Measurements from ENCODE around the gene MEDAG.

Gene MEDAG

GRCh38 chr13:30905932-30906383 is at the start of gene MEDAG:
Gene MEDAG, plus strand, starts transcription at chr13:30906271. Its CDS starts 245 bp downstream, at chr13:30906516.
- DNase-seq = no peak

GRCh38 chr13:30857018-30857417 is 49.1 kb upstream of the MEDAG start:
- no peak for DNase-seq

- DNase-seq = no peak
Observed at GRCh38 chr13:30857636-30858035, 48.4 kb upstream of the MEDAG start.

DNA sequence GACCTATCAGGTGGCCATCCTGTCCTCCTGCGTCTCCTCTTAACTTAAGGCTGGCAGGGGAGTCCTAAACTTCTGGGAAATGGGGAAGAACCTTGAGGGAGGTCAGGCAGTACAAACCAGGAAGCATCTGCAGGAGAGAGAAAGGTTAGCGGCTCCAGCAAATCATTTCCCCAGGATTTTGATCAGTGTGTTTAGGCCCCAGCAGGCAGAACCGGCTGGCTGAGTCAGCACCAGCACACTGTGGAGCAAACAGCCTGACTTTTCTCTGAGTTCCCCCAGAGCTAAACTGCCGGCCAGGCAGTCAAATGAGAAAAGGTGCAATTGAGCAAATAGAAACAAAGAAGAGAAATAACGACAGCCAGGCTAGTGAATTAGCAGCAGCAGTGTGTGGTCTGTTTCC is 46.7 kb upstream of the MEDAG start:
- no peak for DNase-seq

DNA sequence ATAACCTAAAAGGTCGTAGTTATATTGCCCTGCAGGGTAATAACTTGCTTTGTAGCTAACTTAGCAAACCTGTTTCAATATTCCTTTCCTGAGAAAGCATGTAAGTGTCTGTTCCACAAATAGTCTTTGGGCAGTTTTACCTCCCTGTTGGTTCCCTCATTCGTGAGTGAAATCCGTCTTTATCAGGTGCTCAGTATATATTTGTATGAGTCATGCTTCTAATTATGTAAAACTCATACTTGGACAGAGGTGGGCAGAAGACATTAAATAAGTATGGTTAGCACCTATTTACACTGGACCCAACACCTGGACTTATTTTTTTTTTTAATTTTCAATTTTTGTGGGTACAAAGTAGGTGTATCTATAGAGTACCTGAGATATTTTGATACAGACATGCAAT is 44.9 kb upstream of the MEDAG start:
- no peak for DNase-seq

- DNase-seq = no peak
Observed at GRCh38 chr13:30861836-30862467, 44.1 kb upstream of the MEDAG start.

DNA sequence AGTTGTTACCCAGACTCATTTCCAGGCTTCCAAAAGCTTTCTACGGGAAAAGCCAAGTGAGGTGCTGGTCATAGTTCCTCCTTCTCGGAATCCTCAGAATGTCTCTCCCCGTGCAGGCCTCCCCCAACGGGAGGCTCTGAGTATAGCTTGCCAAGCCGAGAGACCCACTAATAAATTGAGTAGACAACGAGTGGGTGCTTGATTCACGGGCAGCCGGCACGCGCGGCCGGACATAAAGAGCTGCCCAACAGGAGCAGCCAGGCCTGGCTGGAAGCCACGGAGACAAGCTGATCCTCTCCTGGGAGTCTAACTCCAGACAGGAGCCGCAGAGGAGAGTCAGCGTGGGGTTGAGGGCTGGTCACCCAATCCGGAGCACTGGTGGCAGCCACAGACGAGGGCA is 43.4 kb upstream of the MEDAG start:
- DNase-seq = no peak

- DNase-seq = no peak
Observed at GRCh38 chr13:30863231-30863630, 42.8 kb upstream of the MEDAG start.

- no peak for DNase-seq
Observed at GRCh38 chr13:30863796-30864195, 42.3 kb upstream of the MEDAG start.

DNA sequence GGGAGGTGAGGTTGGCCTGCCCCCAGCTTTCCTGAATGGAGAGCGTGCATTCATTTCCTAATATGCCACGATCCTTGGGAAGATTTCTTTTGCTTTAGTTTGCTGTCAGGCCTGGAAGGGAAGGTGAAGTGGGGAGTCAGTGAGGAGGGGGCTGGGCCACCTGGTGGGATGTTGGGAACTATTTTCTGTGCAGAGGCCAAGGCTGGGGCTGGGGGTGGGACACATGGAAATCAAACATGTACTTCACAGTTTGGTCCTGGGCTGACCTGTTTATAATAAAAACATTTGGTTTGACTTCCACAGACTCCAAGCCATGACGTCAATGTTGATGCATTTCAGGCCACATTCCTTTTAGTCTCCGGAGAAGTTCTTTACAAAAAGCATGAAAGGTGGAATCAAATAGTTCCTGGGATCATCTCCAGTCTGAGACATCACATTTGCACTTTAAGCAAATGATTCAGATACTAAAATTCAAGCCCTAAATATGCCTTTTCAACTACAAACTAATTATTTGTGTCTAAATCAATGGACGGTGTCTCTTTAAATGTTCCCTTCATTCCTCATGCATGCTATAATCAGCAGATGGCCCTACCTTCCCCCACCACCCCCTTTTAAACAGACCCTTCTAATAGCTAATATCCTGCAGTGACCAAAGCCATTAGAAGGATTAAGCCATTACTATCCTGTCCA is 41.5 kb upstream of the MEDAG start:
- no peak for DNase-seq

GRCh38 chr13:30865123-30866049 is 40.7 kb upstream of the MEDAG start:
- DNase-seq = peak; percentile 68 to 71

DNA sequence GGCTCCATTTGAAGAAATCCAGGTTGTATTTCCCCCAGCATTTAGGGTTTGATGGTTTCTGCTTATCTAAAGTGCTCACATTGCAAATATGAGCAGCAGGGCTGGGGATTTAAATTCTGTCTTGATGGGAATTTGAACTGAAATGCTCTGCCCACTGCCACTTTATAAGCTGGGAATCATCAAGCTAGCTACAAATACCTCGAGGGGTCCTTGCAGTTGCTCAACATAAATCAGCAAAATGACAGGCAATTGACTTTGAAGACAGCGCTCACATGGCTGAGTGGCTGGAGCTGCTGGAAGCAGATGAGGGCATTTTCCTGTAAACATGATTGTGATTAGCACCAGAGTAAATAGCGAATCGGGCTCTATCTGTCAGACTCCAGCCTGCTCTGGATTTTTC is 39.4 kb upstream of the MEDAG start:
- no peak for DNase-seq

GRCh38 chr13:30867089-30867669 is 38.9 kb upstream of the MEDAG start:
- DNase-seq = no peak

GRCh38 chr13:30868799-30869470 is 37.1 kb upstream of the MEDAG start:
- no peak for DNase-seq

DNA sequence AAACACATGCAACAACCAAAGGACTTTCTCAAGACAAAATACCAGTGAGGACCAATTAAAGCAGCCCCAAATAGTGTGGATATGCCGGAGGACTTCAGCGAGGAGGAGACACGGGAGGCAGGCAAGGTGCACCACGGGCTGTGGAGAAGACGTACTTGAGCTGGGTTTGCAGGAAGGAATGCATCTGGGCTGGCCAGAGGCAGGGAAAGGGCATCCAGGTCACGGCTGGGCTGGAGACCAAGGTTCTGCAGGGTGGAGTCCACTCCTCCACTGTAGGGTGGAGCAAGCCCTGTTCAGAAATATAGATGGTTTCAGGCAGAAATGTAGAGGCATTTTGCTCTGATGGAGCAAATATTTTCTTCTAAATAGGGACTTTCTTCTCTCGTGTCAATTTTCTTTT is 36.6 kb upstream of the MEDAG start:
- no peak for DNase-seq

GRCh38 chr13:30870049-30870884 is 35.8 kb upstream of the MEDAG start:
- DNase-seq = peak; percentile 77 to 82

DNA sequence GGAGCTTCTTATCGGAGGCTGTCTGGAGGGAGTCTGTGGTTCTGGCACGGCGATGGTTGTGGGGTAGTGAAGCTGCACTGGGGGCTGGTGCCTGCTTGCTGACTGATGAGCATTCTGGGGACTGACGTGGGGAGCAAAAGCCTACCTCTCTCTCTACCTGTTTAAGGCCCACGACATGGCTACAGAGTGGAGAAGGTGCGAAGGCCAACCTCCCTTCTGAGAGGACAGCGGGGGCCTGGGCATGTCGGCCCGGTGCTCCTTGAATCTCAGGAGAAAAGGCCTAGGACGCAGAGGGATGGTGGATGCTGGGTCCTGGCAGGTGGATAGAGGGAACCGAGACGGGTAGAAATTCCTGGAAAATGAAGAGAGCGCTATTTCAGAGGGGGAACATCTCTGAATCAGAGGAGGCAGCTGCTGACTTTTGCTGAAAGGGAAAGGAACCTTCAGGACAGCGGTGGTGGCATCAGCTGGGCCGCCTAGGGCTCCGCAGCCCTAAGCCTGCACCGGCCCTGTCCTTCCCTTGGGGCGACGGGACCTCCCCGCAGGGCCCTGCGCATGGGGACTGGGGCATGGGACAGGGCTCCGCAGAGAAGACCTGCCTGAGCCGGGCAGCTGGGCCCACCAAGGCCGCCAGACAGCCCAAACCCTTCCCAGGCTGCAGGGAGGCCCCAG is 35.0 kb upstream of the MEDAG start:
- no peak for DNase-seq

- DNase-seq = no peak
Observed at GRCh38 chr13:30871588-30872275, 34.3 kb upstream of the MEDAG start.

GRCh38 chr13:30872276-30872594 is 33.8 kb upstream of the MEDAG start:
- DNase-seq = no peak

GRCh38 chr13:30872685-30873461 is 33.2 kb upstream of the MEDAG start:
- peak; percentile 75 to 89 for DNase-seq
